Adrenal gland (tissue), 5 donors: ENCODE data around the gene ZNF521.

ENCODE experiments used
- CTCF ChIP-seq, 6 experiments: fragments of 450-650 bp in 4 of 6; fragments of 200-600 bp in 2 of 6; sonication (generic) in 1 of 6; IDR thresholded peaks; 1 replicate in 5 of 6; 2 replicates in 1 of 6; pipeline versions ENCODE4 v1.5.1 to v1.8.0; 2016 to 2021; ENCODE audit warnings: antibody characterized with exemption in 6 of 6, mild to moderate bottlenecking in 2 of 6, moderate library complexity in 1 of 6
- POLR2A ChIP-seq, 2 donors: fragments of 450-650 bp; IDR thresholded peaks; one replicate each; pipeline ENCODE4 v1.6.1; 2017; ENCODE audit warnings: antibody characterized with exemption in 2 of 2, mild to moderate bottlenecking in 2 of 2, moderate library complexity in 1 of 2
- donor health status: DM: no; HTN: no; CAD: no.

GRCh38 chr18:25223211-25223610 is 128.8 kb downstream of the ZNF521 start:
- TF ChIP-seq CTCF (IDR thresholded peaks at IDR 0.05) (no peak), POLR2A (IDR thresholded peaks at IDR 0.05) (no peak)
